Measurements from ENCODE around the gene EPS8L2.

DNA sequence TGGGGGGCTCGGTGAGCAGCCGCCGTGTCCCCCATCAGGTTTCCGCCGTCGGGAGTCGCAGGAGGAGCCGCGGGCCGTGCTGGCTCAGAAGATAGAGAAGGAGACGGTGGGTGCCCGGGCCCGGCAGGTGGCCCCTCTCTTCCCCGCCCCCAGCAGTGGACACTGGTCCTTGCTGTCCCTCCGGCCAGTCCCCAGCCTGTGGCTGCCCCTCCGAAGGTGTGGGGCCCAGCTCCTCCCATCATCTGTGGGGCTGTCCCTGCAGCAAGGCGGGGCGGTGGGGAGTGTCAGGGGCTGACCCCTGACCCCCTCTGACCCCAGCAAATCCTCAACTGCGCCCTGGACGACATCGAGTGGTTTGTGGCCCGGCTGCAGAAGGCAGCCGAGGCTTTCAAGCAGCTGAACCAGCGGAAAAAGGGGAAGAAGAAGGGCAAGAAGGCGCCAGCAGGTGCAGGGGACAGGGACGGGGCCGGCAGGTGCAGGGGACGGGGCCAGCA is 15.3 kb downstream of the EPS8L2 start:
- no peak for TF ChIP-seq EZH2 (IDR thresholded peaks at IDR 0.05)
- no peak for TF ChIP-seq POLR2AphosphoS5 (IDR thresholded peaks at IDR 0.05; ENCODE audit: borderline replicate concordance, low read depth, low read length)
